Esophagus squamous epithelium (tissue), 4 donors: ENCODE measurements around the gene ZBTB43.

ENCODE experiments used
- POLR2A ChIP-seq, 4 donors: fragments of 450-650 bp; IDR thresholded peaks; one replicate each; pipeline ENCODE4 v1.6.1; 2017; ENCODE audit warnings: antibody characterized with exemption in 4 of 4, mild to moderate bottlenecking in 4 of 4, moderate library complexity in 3 of 4
- TF ChIP-seq, protein P1 (sequence below), 6 experiments: fragments of 450-650 bp in 4 of 6; fragments of 200-600 bp in 2 of 6; sonication (generic) in 2 of 6; IDR thresholded peaks; one replicate each; pipeline ENCODE4 v1.5.1; 2016 to 2019; ENCODE audit warnings: antibody characterized with exemption in 6 of 6, mild to moderate bottlenecking in 4 of 6, moderate library complexity in 4 of 6

- TF ChIP-seq POLR2A (IDR thresholded peaks at IDR 0.05): no peak
- TF ChIP-seq, protein P1, sequence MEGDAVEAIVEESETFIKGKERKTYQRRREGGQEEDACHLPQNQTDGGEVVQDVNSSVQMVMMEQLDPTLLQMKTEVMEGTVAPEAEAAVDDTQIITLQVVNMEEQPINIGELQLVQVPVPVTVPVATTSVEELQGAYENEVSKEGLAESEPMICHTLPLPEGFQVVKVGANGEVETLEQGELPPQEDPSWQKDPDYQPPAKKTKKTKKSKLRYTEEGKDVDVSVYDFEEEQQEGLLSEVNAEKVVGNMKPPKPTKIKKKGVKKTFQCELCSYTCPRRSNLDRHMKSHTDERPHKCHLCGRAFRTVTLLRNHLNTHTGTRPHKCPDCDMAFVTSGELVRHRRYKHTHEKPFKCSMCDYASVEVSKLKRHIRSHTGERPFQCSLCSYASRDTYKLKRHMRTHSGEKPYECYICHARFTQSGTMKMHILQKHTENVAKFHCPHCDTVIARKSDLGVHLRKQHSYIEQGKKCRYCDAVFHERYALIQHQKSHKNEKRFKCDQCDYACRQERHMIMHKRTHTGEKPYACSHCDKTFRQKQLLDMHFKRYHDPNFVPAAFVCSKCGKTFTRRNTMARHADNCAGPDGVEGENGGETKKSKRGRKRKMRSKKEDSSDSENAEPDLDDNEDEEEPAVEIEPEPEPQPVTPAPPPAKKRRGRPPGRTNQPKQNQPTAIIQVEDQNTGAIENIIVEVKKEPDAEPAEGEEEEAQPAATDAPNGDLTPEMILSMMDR (IDR thresholded peaks at IDR 0.05): no peak
Measured at GRCh38 chr9:126755317-126755875, 49.4 kb upstream of the ZBTB43 start.
